C4-2B (cell line): ENCODE measurements around the gene HPF1.
"Not testable (repeated sequence)": the region's sequence is repeated elsewhere in the genome, so short reads cannot be mapped to it uniquely, and the experiment has no call there.

Experiments
- H3K27ac ChIP-seq: fragments of 450-650 bp; 2 replicates; pipeline ENCODE4 v1.5.1; 2017
- ZFX ChIP-seq: fragments of 450-650 bp; IDR thresholded peaks from 2 replicates; pipeline ENCODE4 v1.6.1; 2017
- TF ChIP-seq, protein P1 (sequence below): fragments of 450-650 bp; conservative IDR thresholded peaks from 2 replicates; pipeline ENCODE4 v1.5.1; 2017; ENCODE audit warnings: mild to moderate bottlenecking

HPF1 gene

GRCh38 chr4:169761846-169762245, 4.1 kb upstream of the HPF1 start:
- TF ChIP-seq, protein P1, sequence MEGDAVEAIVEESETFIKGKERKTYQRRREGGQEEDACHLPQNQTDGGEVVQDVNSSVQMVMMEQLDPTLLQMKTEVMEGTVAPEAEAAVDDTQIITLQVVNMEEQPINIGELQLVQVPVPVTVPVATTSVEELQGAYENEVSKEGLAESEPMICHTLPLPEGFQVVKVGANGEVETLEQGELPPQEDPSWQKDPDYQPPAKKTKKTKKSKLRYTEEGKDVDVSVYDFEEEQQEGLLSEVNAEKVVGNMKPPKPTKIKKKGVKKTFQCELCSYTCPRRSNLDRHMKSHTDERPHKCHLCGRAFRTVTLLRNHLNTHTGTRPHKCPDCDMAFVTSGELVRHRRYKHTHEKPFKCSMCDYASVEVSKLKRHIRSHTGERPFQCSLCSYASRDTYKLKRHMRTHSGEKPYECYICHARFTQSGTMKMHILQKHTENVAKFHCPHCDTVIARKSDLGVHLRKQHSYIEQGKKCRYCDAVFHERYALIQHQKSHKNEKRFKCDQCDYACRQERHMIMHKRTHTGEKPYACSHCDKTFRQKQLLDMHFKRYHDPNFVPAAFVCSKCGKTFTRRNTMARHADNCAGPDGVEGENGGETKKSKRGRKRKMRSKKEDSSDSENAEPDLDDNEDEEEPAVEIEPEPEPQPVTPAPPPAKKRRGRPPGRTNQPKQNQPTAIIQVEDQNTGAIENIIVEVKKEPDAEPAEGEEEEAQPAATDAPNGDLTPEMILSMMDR: no peak
- no peak for TF ChIP-seq ZFX
- no peak overlapping the region for H3K27ac ChIP-seq

GRCh38 chr4:169758401-169758962, 738 bp upstream of the HPF1 start:
- no peak for TF ChIP-seq ZFX
- no peak overlapping the region for H3K27ac ChIP-seq

- peak overlapping the region; percentile 78 for H3K27ac ChIP-seq
Measured at GRCh38 chr4:169756971-169757574, 671 bp downstream of the HPF1 start.

GRCh38 chr4:169745291-169745690, 12.5 kb downstream of the HPF1 start:
- TF ChIP-seq, protein P1: no peak
- no peak for TF ChIP-seq ZFX
- H3K27ac ChIP-seq: no peak overlapping the region

More at GRCh38 chr4:169756971-169757574, 671 bp downstream of the HPF1 start:
- TF ChIP-seq, protein P1: no peak
- TF ChIP-seq ZFX: no peak

- no peak overlapping the region for H3K27ac ChIP-seq
- TF ChIP-seq, protein P1: no peak
- TF ChIP-seq ZFX: no peak
Measured at GRCh38 chr4:169744601-169745000, 13.1 kb downstream of the HPF1 start.

GRCh38 chr4:169741569-169741968, 16.2 kb downstream of the HPF1 start:
- H3K27ac ChIP-seq: no peak overlapping the region
- TF ChIP-seq, protein P1: no peak
- no peak for TF ChIP-seq ZFX

GRCh38 chr4:169738604-169739003, 19.1 kb downstream of the HPF1 start:
- not testable (repeated sequence) for H3K27ac ChIP-seq

DNA sequence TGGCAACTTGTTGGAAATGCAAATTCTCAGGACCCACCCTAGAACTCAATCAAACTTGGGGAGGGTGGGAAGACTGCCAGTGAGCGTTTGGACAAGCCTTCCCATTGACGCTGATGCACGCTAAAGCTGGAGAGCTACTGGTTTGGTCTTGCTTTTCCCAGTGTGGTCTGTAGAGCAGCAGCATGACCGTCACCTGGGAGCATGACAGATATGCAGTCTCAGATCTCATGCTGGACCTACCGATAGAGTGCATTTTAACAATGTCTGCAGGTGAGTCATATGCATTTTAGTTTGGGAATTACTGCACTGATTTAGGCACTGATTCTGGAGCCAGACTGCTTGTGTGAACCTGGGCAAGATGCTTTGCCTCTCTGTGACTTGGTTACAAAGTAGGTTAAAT, 27.2 kb downstream of the HPF1 start:
- no peak overlapping the region for H3K27ac ChIP-seq
- TF ChIP-seq, protein P1: no peak
- TF ChIP-seq ZFX: no peak
